ENCODE data around the gene NPC1L1. TPM values are rescaled to one million over a fixed set of nuclear protein-coding genes. Genes with fewer than 3 reads are reported as not detected.
A peak's percentile ranks its signal among the peaks of the same experiment; 100 is the strongest.

Gene NPC1L1
- total and polyA plus RNA-seq, 2 of the 13 experiments (the other 11 are each of a cell fraction or from before 2014, with no cell fraction given), result 4.8 to 14.5 TPM

- TF ChIP-seq ZNF816 (CRISPR knock-in tag; IDR thresholded peaks at IDR 0.05; ENCODE audit: borderline replicate concordance), result no peak
- peak; percentile 48 to 64; a peak in 3 of 4 replicates for TF ChIP-seq MAFK (conservative IDR thresholded peaks at IDR 0.05 in 1 of 2, IDR thresholded peaks at IDR 0.05 in 1 of 2; ENCODE audit: low read length in 2 of 2)
- no peak for TF ChIP-seq ARNTL (CRISPR knock-in tag; IDR thresholded peaks at IDR 0.05)
- no peak for TF ChIP-seq ZC3H4 (CRISPR knock-in tag; IDR thresholded peaks at IDR 0.05; ENCODE audit: borderline replicate concordance)
- peak; percentile 88 for TF ChIP-seq THAP7 (CRISPR knock-in tag; IDR thresholded peaks at IDR 0.05)
- TF ChIP-seq ZNF644 (CRISPR knock-in tag; IDR thresholded peaks at IDR 0.05; ENCODE audit: low read depth), result no peak
- TF ChIP-seq ZNF264 (CRISPR knock-in tag; IDR thresholded peaks at IDR 0.05), result 0 out of 2 replicates have a peak, but pooled peaks have one; percentile 42
- TF ChIP-seq SNAI1 (CRISPR knock-in tag; IDR thresholded peaks at IDR 0.05; ENCODE audit: borderline replicate concordance), result no peak
- no peak for TF ChIP-seq SIX4 (CRISPR knock-in tag; IDR thresholded peaks at IDR 0.05)
- no peak for TF ChIP-seq SMARCC2 (IDR thresholded peaks at IDR 0.05)
- no peak for TF ChIP-seq SYNCRIP (IDR thresholded peaks at IDR 0.05; ENCODE audit: insufficient read depth, low read depth, low read length)
- no peak for TF ChIP-seq GABPA (IDR thresholded peaks at IDR 0.05; ENCODE audit: low read depth, low read length)
- no peak for TF ChIP-seq GABPA (CRISPR knock-in tag; IDR thresholded peaks at IDR 0.05; ENCODE audit: low read depth)
- TF ChIP-seq ZFY (CRISPR knock-in tag; IDR thresholded peaks at IDR 0.05), result peak; percentile 99
- no peak for TF ChIP-seq ZNF775 (CRISPR knock-in tag; IDR thresholded peaks at IDR 0.05; ENCODE audit: borderline replicate concordance)
- TF ChIP-seq DDIT3 (CRISPR knock-in tag; IDR thresholded peaks at IDR 0.05), result no peak
- TF ChIP-seq MIXL1 (CRISPR knock-in tag; IDR thresholded peaks at IDR 0.05), result peak; percentile 26; the same call in 1 of the 2 replicates
- TF ChIP-seq HMG20B (CRISPR knock-in tag; conservative IDR thresholded peaks at IDR 0.05), result no peak
- no peak for TF ChIP-seq SIN3B (IDR thresholded peaks at IDR 0.05; ENCODE audit: low read length)
- TF ChIP-seq KDM4B (CRISPR knock-in tag; IDR thresholded peaks at IDR 0.05), result peak; percentile 21; the same call in 1 of the 2 replicates
- TF ChIP-seq JUND (CRISPR knock-in tag; IDR thresholded peaks at IDR 0.05), result no peak
- peak; percentile 89 for TF ChIP-seq NAIF1 (CRISPR knock-in tag; IDR thresholded peaks at IDR 0.05; ENCODE audit: borderline replicate concordance)
- no peak for TF ChIP-seq ATF6 (CRISPR knock-in tag; conservative IDR thresholded peaks at IDR 0.05)
- no peak for TF ChIP-seq PAWR (CRISPR knock-in tag; IDR thresholded peaks at IDR 0.05; ENCODE audit: borderline replicate concordance)
- no peak for TF ChIP-seq KAT2B (IDR thresholded peaks at IDR 0.05; ENCODE audit: borderline replicate concordance, low read depth, low read length)
- 0 out of 2 replicates have a peak, but pooled peaks have one; percentile 65 for TF ChIP-seq KAT7 (CRISPR knock-in tag; IDR thresholded peaks at IDR 0.05; ENCODE audit: borderline replicate concordance)
- 0 out of 2 replicates have a peak, but pooled peaks have one; percentile 37 for TF ChIP-seq ZNF136 (CRISPR knock-in tag; IDR thresholded peaks at IDR 0.05; ENCODE audit: low read depth)
- peak; percentile 82; the same call in 1 of the 2 replicates for TF ChIP-seq GABPB1 (CRISPR knock-in tag; IDR thresholded peaks at IDR 0.05)
- TF ChIP-seq DMAP1 (CRISPR knock-in tag; IDR thresholded peaks at IDR 0.05), result peak; percentile 63; the same call in 1 of the 2 replicates
- TF ChIP-seq MAFF (IDR thresholded peaks at IDR 0.05; ENCODE audit: low read depth, low read length), result peak; percentile 58
- no peak for TF ChIP-seq ZSCAN22 (CRISPR knock-in tag; IDR thresholded peaks at IDR 0.05)
- peak; percentile 44; the same call in 1 of the 2 replicates for TF ChIP-seq RFXAP (CRISPR knock-in tag; IDR thresholded peaks at IDR 0.05; ENCODE audit: borderline replicate concordance)
Observed at GRCh38 chr7:44581879-44582603, 40.9 kb upstream of the NPC1L1 start, which contains the start of gene TMED4 (continued).

Data from HepG2 (cell line).